ENCODE data around the gene KPNA1. TPM values are rescaled to one million over a fixed set of nuclear protein-coding genes. Genes with fewer than 3 reads are reported as not detected.

The KPNA1 gene
- total RNA-seq, 1 donor, result 21.8 TPM

GRCh38 chr3:122427857-122428471 is 86.8 kb downstream of the KPNA1 start:
- no peaks in the 10 kb centered on the region for H3K27me3 ChIP-seq (ENCODE audit: insufficient read depth, low read length)
- H3K4me1 ChIP-seq (ENCODE audit: insufficient read depth, low read length), result no peaks in the 10 kb centered on the region
- no peaks in the 10 kb centered on the region for H3K9me3 ChIP-seq (ENCODE audit: low read depth, low read length)
- H3K4me3 ChIP-seq (ENCODE audit: low read length), result no peak overlapping the region

GRCh38 chr3:122421836-122422235 is 92.9 kb downstream of the KPNA1 start:
- Histone ChIP-seq H3K27me3 (ENCODE audit: insufficient read depth, low read length) (no peaks in the 10 kb centered on the region), H3K9me3 (ENCODE audit: low read depth, low read length) (no peaks in the 10 kb centered on the region), H3K4me3 (ENCODE audit: low read length) (no peak overlapping the region), H3K4me1 (ENCODE audit: insufficient read depth, low read length) (peaks cover 5% of the 10 kb centered on the region)

- H3K9me3 ChIP-seq (ENCODE audit: low read depth, low read length), result no peaks in the 10 kb centered on the region
- H3K4me3 ChIP-seq (ENCODE audit: low read length), result no peak overlapping the region
- no peaks in the 10 kb centered on the region for H3K27me3 ChIP-seq (ENCODE audit: insufficient read depth, low read length)
- peaks cover 8% of the 10 kb centered on the region for H3K4me1 ChIP-seq (ENCODE audit: insufficient read depth, low read length)
These were observed 93.6 kb downstream of the KPNA1 start for GRCh38 chr3:122421101-122421500.

GRCh38 chr3:122416966-122417365 is 97.8 kb downstream of the KPNA1 start:
- H3K4me1 ChIP-seq (ENCODE audit: insufficient read depth, low read length), result peaks cover 19% of the 10 kb centered on the region
- H3K4me3 ChIP-seq (ENCODE audit: low read length), result peak overlapping the region; percentile 73
- H3K27me3 ChIP-seq (ENCODE audit: insufficient read depth, low read length), result no peaks in the 10 kb centered on the region
- H3K9me3 ChIP-seq (ENCODE audit: low read depth, low read length), result no peaks in the 10 kb centered on the region

- Histone ChIP-seq H3K27me3 (ENCODE audit: insufficient read depth, low read length) (no peaks in the 10 kb centered on the region), H3K9me3 (ENCODE audit: low read depth, low read length) (no peaks in the 10 kb centered on the region), H3K4me1 (ENCODE audit: insufficient read depth, low read length) (peaks cover 19% of the 10 kb centered on the region), H3K4me3 (ENCODE audit: low read length) (peak within 1 kb of the TSS; percentile 73)
These were observed 98.7 kb downstream of the KPNA1 start, which contains the start of gene WDR5B for GRCh38 chr3:122415762-122416654. WDR5B (minus strand) TSS chr3:122416062; CDS start chr3:122415528, 534 bp downstream.

- H3K27me3 ChIP-seq (ENCODE audit: insufficient read depth, low read length), result no peaks in the 10 kb centered on the region
- H3K9me3 ChIP-seq (ENCODE audit: low read depth, low read length), result no peaks in the 10 kb centered on the region
- peaks cover 20% of the 10 kb centered on the region for H3K4me1 ChIP-seq (ENCODE audit: insufficient read depth, low read length)
- H3K4me3 ChIP-seq (ENCODE audit: low read length), result peak overlapping the region; percentile 73
These were observed 99.5 kb downstream of the KPNA1 start for GRCh38 chr3:122415104-122415744.

GRCh38 chr3:122414391-122414790 is 100.3 kb downstream of the KPNA1 start:
- Histone ChIP-seq H3K4me3 (ENCODE audit: low read length) (no peak overlapping the region), H3K4me1 (ENCODE audit: insufficient read depth, low read length) (peaks cover 29% of the 10 kb centered on the region), H3K27me3 (ENCODE audit: insufficient read depth, low read length) (no peaks in the 10 kb centered on the region), H3K9me3 (ENCODE audit: low read depth, low read length) (no peaks in the 10 kb centered on the region)

- Histone ChIP-seq H3K4me3 (ENCODE audit: low read length) (no peak overlapping the region), H3K27me3 (ENCODE audit: insufficient read depth, low read length) (no peaks in the 10 kb centered on the region), H3K9me3 (ENCODE audit: low read depth, low read length) (no peaks in the 10 kb centered on the region), H3K4me1 (ENCODE audit: insufficient read depth, low read length) (peaks cover 29% of the 10 kb centered on the region)
These were observed 104.1 kb downstream of the KPNA1 start for GRCh38 chr3:122410639-122411038.

- Histone ChIP-seq H3K27me3 (ENCODE audit: insufficient read depth, low read length) (no peaks in the 10 kb centered on the region), H3K9me3 (ENCODE audit: low read depth, low read length) (no peaks in the 10 kb centered on the region), H3K4me3 (ENCODE audit: low read length) (no peak overlapping the region), H3K4me1 (ENCODE audit: insufficient read depth, low read length) (peaks cover 26% of the 10 kb centered on the region)
These were observed 104.6 kb downstream of the KPNA1 start for GRCh38 chr3:122410111-122410510.

- H3K9me3 ChIP-seq (ENCODE audit: low read depth, low read length), result no peaks in the 10 kb centered on the region
- peak overlapping the region; percentile 25 for H3K4me3 ChIP-seq (ENCODE audit: low read length)
- peaks cover 19% of the 10 kb centered on the region for H3K4me1 ChIP-seq (ENCODE audit: insufficient read depth, low read length)
- H3K27me3 ChIP-seq (ENCODE audit: insufficient read depth, low read length), result no peaks in the 10 kb centered on the region
These were observed 105.3 kb downstream of the KPNA1 start for GRCh38 chr3:122409446-122409845.

GRCh38 chr3:122407946-122408345 is 106.8 kb downstream of the KPNA1 start:
- no peaks in the 10 kb centered on the region for H3K27me3 ChIP-seq (ENCODE audit: insufficient read depth, low read length)
- no peak overlapping the region for H3K4me3 ChIP-seq (ENCODE audit: low read length)
- no peaks in the 10 kb centered on the region for H3K9me3 ChIP-seq (ENCODE audit: low read depth, low read length)
- H3K4me1 ChIP-seq (ENCODE audit: insufficient read depth, low read length), result peaks cover 18% of the 10 kb centered on the region

GRCh38 chr3:122406198-122406597 is 108.5 kb downstream of the KPNA1 start:
- Histone ChIP-seq H3K27me3 (ENCODE audit: insufficient read depth, low read length) (no peaks in the 10 kb centered on the region), H3K4me3 (ENCODE audit: low read length) (no peak overlapping the region)

GRCh38 chr3:122405015-122405414 is 109.7 kb downstream of the KPNA1 start:
- Histone ChIP-seq H3K4me1 (ENCODE audit: insufficient read depth, low read length) (peaks cover 15% of the 10 kb centered on the region), H3K4me3 (ENCODE audit: low read length) (no peak overlapping the region), H3K9me3 (ENCODE audit: low read depth, low read length) (no peaks in the 10 kb centered on the region), H3K27me3 (ENCODE audit: insufficient read depth, low read length) (no peaks in the 10 kb centered on the region)

More at GRCh38 chr3:122406198-122406597, 108.5 kb downstream of the KPNA1 start:
- Histone ChIP-seq H3K9me3 (ENCODE audit: low read depth, low read length) (no peaks in the 10 kb centered on the region), H3K4me1 (ENCODE audit: insufficient read depth, low read length) (peaks cover 18% of the 10 kb centered on the region)

GRCh38 chr3:122403489-122403888 is 111.2 kb downstream of the KPNA1 start:
- no peaks in the 10 kb centered on the region for H3K4me1 ChIP-seq (ENCODE audit: insufficient read depth, low read length)

GRCh38 chr3:122398920-122399319 is 115.8 kb downstream of the KPNA1 start:
- Histone ChIP-seq H3K4me3 (ENCODE audit: low read length) (no peak overlapping the region), H3K9me3 (ENCODE audit: low read depth, low read length) (no peaks in the 10 kb centered on the region), H3K27me3 (ENCODE audit: insufficient read depth, low read length) (no peaks in the 10 kb centered on the region), H3K4me1 (ENCODE audit: insufficient read depth, low read length) (no peaks in the 10 kb centered on the region)

More at GRCh38 chr3:122403489-122403888, 111.2 kb downstream of the KPNA1 start:
- Histone ChIP-seq H3K9me3 (ENCODE audit: low read depth, low read length) (no peaks in the 10 kb centered on the region), H3K27me3 (ENCODE audit: insufficient read depth, low read length) (no peaks in the 10 kb centered on the region), H3K4me3 (ENCODE audit: low read length) (no peak overlapping the region)

All from mononuclear cell (primary cell).